CD4-positive, alpha-beta T cell treated with Interferon alpha-2 for 1 hour (primary cell): ENCODE measurements around the gene MT1A.
"Not testable (repeated sequence)": the region's sequence is repeated elsewhere in the genome, so short reads cannot be mapped to it uniquely, and the experiment has no call there.

ENCODE experiments used
- DNase-seq, 2 donors: peaks; one replicate each; pipeline ENCODE4 v3.0.0-alpha.2; 2020 to 2022

MT1A gene

GRCh38 chr16:56610609-56611111 lies 27.8 kb upstream of the MT1A start:
- peak in 1 of 2 donors; percentile 25 for DNase-seq

GRCh38 chr16:56611281-56611833 lies 27.1 kb upstream of the MT1A start:
- DNase-seq, result no peak

- no peak for DNase-seq
These were observed 24.8 kb upstream of the MT1A start for GRCh38 chr16:56613706-56614105.

GRCh38 chr16:56614549-56614991 lies 23.9 kb upstream of the MT1A start:
- DNase-seq, result no peak

GRCh38 chr16:56615353-56615752 lies 23.1 kb upstream of the MT1A start:
- DNase-seq, result no peak

- no peak for DNase-seq
These were observed 21.8 kb upstream of the MT1A start for GRCh38 chr16:56616608-56617211.

- DNase-seq, result peak in 1 of 2 donors; percentile 48
These were observed 21.0 kb upstream of the MT1A start for GRCh38 chr16:56617212-56618085.

GRCh38 chr16:56618138-56618537 lies 20.3 kb upstream of the MT1A start:
- DNase-seq, result no peak

- no peak for DNase-seq
These were observed 18.0 kb upstream of the MT1A start for GRCh38 chr16:56620339-56620897.

- not testable (repeated sequence) for DNase-seq
These were observed 16.6 kb upstream of the MT1A start for GRCh38 chr16:56621665-56622445.

- DNase-seq, result not testable (repeated sequence)
These were observed 15.3 kb upstream of the MT1A start for GRCh38 chr16:56623184-56623583.

GRCh38 chr16:56623637-56624036 lies 14.8 kb upstream of the MT1A start:
- DNase-seq, result no peak

- peak; percentile 16 to 38 for DNase-seq
These were observed 13.1 kb upstream of the MT1A start, which contains the start of gene MT1E for GRCh38 chr16:56625140-56625942. TSS of gene MT1E (plus strand) at chr16:56625781. CDS start at chr16:56625852, 71 bp downstream.

- DNase-seq, result no peak
These were observed 12.4 kb upstream of the MT1A start for GRCh38 chr16:56625943-56626654.

GRCh38 chr16:56626685-56627084 lies 11.8 kb upstream of the MT1A start:
- no peak for DNase-seq

- DNase-seq, result no peak
These were observed 9.7 kb upstream of the MT1A start for GRCh38 chr16:56628486-56629350.

GRCh38 chr16:56629531-56629930 lies 8.9 kb upstream of the MT1A start:
- DNase-seq, result no peak

- DNase-seq, result no peak
These were observed 8.3 kb upstream of the MT1A start for GRCh38 chr16:56630134-56630533.

GRCh38 chr16:56631197-56631596 lies 7.3 kb upstream of the MT1A start:
- DNase-seq, result no peak

GRCh38 chr16:56631832-56632155 lies 6.7 kb upstream of the MT1A start:
- no peak for DNase-seq
